ENCODE results near the gene CNKSR1.

- TF ChIP-seq CTCF (IDR thresholded peaks at IDR 0.05) (no peak), POLR2A (IDR thresholded peaks at IDR 0.05) (no peak)
These were observed 23.1 kb downstream of the CNKSR1 start for GRCh38 chr1:26200413-26200812.
